HEK293 (cell line): ENCODE measurements around the gene PEX7.

Experiments
- REST ChIP-seq: fragments of 450-650 bp; formaldehyde crosslinking; IDR thresholded peaks from 2 replicates; pipeline ENCODE4 v1.5.1; 2016; ENCODE audit warnings: missing biosample characterization, missing genetic modification characterization
- ZFP69B ChIP-seq: fragments of 450-650 bp; formaldehyde crosslinking; IDR thresholded peaks from 2 replicates; pipeline ENCODE4 v1.5.1; 2016; ENCODE audit warnings: missing biosample characterization, missing genetic modification characterization
- ZNF10 ChIP-seq: fragments of 450-650 bp; formaldehyde crosslinking; IDR thresholded peaks from 2 replicates; pipeline ENCODE4 v1.5.1; 2017; ENCODE audit warnings: missing biosample characterization, missing genetic modification characterization
- ZNF302 ChIP-seq: fragments of 450-650 bp; formaldehyde crosslinking; IDR thresholded peaks from 2 replicates; pipeline ENCODE4 v1.5.1; 2016; ENCODE audit warnings: missing biosample characterization, missing genetic modification characterization, low read depth
- ZNF670 ChIP-seq: fragments of 450-650 bp; formaldehyde crosslinking; IDR thresholded peaks from 2 replicates; pipeline ENCODE4 v1.5.1; 2016; ENCODE audit warnings: missing biosample characterization, missing genetic modification characterization, low read depth
- TF ChIP-seq, protein P1 (sequence below): fragments of 450-650 bp; formaldehyde crosslinking; IDR thresholded peaks from 2 replicates; pipeline ENCODE4 v1.5.1; 2016; ENCODE audit warnings: missing biosample characterization, missing genetic modification characterization
- TF ChIP-seq, protein P2 (sequence below): fragments of 450-650 bp; formaldehyde crosslinking; IDR thresholded peaks from 2 replicates; pipeline ENCODE4 v1.5.1; 2017; ENCODE audit warnings: missing biosample characterization, mild to moderate bottlenecking, missing genetic modification characterization, moderate library complexity

DNA sequence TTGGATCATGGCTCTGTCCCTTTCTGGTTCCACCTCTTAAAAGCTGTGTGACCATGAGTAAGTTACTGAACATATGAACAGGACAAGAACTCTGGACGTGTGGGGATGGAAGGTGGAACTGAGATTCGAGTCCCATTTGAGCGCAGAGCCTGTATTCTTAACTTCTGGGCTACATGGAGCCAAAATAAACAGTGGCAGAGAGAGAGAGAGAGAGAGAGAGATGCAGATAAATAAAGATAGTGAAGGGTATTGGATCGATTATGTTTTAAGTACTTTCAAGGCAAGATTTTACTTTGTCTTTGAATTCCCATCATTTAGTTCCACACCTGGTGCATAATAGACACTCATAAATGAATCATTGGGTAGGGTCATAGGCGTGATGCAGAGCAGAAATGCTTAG is 139.5 kb downstream of the PEX7 start:
- TF ChIP-seq ZNF10 (tag by site-specific recombination) (no peak), ZNF670 (tag by site-specific recombination) (no peak), ZNF302 (tag by site-specific recombination) (no peak), REST (tag by site-specific recombination) (no peak), ZFP69B (tag by site-specific recombination) (no peak)
- TF ChIP-seq, protein P1, sequence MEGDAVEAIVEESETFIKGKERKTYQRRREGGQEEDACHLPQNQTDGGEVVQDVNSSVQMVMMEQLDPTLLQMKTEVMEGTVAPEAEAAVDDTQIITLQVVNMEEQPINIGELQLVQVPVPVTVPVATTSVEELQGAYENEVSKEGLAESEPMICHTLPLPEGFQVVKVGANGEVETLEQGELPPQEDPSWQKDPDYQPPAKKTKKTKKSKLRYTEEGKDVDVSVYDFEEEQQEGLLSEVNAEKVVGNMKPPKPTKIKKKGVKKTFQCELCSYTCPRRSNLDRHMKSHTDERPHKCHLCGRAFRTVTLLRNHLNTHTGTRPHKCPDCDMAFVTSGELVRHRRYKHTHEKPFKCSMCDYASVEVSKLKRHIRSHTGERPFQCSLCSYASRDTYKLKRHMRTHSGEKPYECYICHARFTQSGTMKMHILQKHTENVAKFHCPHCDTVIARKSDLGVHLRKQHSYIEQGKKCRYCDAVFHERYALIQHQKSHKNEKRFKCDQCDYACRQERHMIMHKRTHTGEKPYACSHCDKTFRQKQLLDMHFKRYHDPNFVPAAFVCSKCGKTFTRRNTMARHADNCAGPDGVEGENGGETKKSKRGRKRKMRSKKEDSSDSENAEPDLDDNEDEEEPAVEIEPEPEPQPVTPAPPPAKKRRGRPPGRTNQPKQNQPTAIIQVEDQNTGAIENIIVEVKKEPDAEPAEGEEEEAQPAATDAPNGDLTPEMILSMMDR (tag by site-specific recombination): no peak
- TF ChIP-seq, protein P2, sequence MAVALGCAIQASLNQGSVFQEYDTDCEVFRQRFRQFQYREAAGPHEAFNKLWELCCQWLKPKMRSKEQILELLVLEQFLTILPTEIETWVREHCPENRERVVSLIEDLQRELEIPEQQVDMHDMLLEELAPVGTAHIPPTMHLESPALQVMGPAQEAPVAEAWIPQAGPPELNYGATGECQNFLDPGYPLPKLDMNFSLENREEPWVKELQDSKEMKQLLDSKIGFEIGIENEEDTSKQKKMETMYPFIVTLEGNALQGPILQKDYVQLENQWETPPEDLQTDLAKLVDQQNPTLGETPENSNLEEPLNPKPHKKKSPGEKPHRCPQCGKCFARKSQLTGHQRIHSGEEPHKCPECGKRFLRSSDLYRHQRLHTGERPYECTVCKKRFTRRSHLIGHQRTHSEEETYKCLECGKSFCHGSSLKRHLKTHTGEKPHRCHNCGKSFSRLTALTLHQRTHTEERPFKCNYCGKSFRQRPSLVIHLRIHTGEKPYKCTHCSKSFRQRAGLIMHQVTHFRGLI (tag by site-specific recombination): no peak
